ENCODE results near the gene POTEI. TPM values are rescaled to one million over a fixed set of nuclear protein-coding genes. Genes with fewer than 3 reads are reported as not detected.
"Not testable (repeated sequence)": the region's sequence is repeated elsewhere in the genome, so short reads cannot be mapped to it uniquely, and the experiment has no call there.

The POTEI gene
- total and polyA plus RNA-seq, 3 donors from 2014 or later, result 11.3 to 76.1 (median 38.7) TPM

- DNase-seq; H3K9me3 ChIP-seq; intact Hi-C loops (cut with DNase I; ENCODE audit: low total_unique reads); H3K27ac ChIP-seq; H3K4me1 ChIP-seq; H3K4me3 ChIP-seq; H3K36me3 ChIP-seq (ENCODE audit: low read depth, missing control alignments); H3K27me3 ChIP-seq: not testable (repeated sequence)
- 98% methylated on average over 5 of the region's 5 CpGs; no CpG with 5 or more reads in 1 of the 2 donors for WGBS, 2 donors
Measured at GRCh38 chr2:130452897-130453296, 56.2 kb downstream of the POTEI start.

- DNase-seq; H3K27me3 ChIP-seq; H3K4me1 ChIP-seq; intact Hi-C loops (cut with DNase I; ENCODE audit: low total_unique reads); H3K9me3 ChIP-seq; H3K36me3 ChIP-seq (ENCODE audit: low read depth, missing control alignments); H3K27ac ChIP-seq; H3K4me3 ChIP-seq: not testable (repeated sequence)
- WGBS, 2 donors, result 96% methylated on average over 8 of the region's 10 CpGs; no CpG with 5 or more reads in 1 of the 2 donors
Measured at GRCh38 chr2:130451823-130452222, 57.3 kb downstream of the POTEI start.

- H3K9me3 ChIP-seq; H3K36me3 ChIP-seq (ENCODE audit: low read depth, missing control alignments); H3K4me1 ChIP-seq; intact Hi-C loops (cut with DNase I; ENCODE audit: low total_unique reads); DNase-seq; H3K27me3 ChIP-seq; H3K27ac ChIP-seq; H3K4me3 ChIP-seq: not testable (repeated sequence)
- WGBS, 2 donors, result 36 to 64% methylated on average over 3 of the region's 3 CpGs
Measured at GRCh38 chr2:130451278-130451677, 57.9 kb downstream of the POTEI start.

- H3K27me3 ChIP-seq; H3K4me1 ChIP-seq; intact Hi-C loops (cut with DNase I; ENCODE audit: low total_unique reads); DNase-seq; H3K27ac ChIP-seq; H3K9me3 ChIP-seq; H3K36me3 ChIP-seq (ENCODE audit: low read depth, missing control alignments); H3K4me3 ChIP-seq: not testable (repeated sequence)
- WGBS, 2 donors, result 94% methylated on average over 5 of the region's 7 CpGs; no CpG with 5 or more reads in 1 of the 2 donors
Measured at GRCh38 chr2:130450366-130450765, 58.8 kb downstream of the POTEI start.

- peak in 2 of 3 experiments; percentile 14 to 27 for TF ChIP-seq CTCF (IDR thresholded peaks at IDR 0.05)
- H3K27me3 ChIP-seq; H3K4me1 ChIP-seq; H3K27ac ChIP-seq; H3K36me3 ChIP-seq (ENCODE audit: low read depth, missing control alignments); intact Hi-C loops (cut with DNase I; ENCODE audit: low total_unique reads); H3K9me3 ChIP-seq: not testable (repeated sequence)
- 2 to 3% methylated on average over 12 to 34 of the region's 34 CpGs for WGBS, 2 donors
- H3K4me3 ChIP-seq, result peak overlapping the region; percentile 48 to 60
- DNase-seq, result peak; percentile 79
Measured at GRCh38 chr2:130427631-130428030, 81.5 kb downstream of the POTEI start.

GRCh38 chr2:130418845-130419244 is 90.3 kb downstream of the POTEI start:
- H3K9me3 ChIP-seq; H3K27ac ChIP-seq; H3K4me1 ChIP-seq; intact Hi-C loops (cut with DNase I; ENCODE audit: low total_unique reads); H3K27me3 ChIP-seq; H3K4me3 ChIP-seq; H3K36me3 ChIP-seq (ENCODE audit: low read depth, missing control alignments); DNase-seq: not testable (repeated sequence)
- WGBS, 2 donors, result 82 to 93% methylated on average over 1 of the region's 1 CpG

- WGBS, 2 donors, result 82 to 88% methylated on average over 1 of the region's 1 CpG
- intact Hi-C loops (cut with DNase I; ENCODE audit: low total_unique reads); H3K9me3 ChIP-seq; H3K4me1 ChIP-seq; H3K27me3 ChIP-seq; H3K27ac ChIP-seq; H3K36me3 ChIP-seq (ENCODE audit: low read depth, missing control alignments); H3K4me3 ChIP-seq: not testable (repeated sequence)
- DNase-seq, result peak; percentile 52
Measured at GRCh38 chr2:130416693-130417092, 92.4 kb downstream of the POTEI start.

Small RNAs within 50 kb of the gene (small RNA-seq; reads per million reads assigned to genes)
- 0 reads per million in 2 donors for gene RF00017
- gene RNU6-473P, result 0 reads per million in 2 donors

Other genes with a start within 250 kb of the POTEI start
- 100 to 1,000 TPM; 103 to 109 TPM for gene IMP4, start 166.4 kb downstream of the POTEI start, total RNA-seq
- 57.1 TPM for gene IMP4, start 166.4 kb downstream of the POTEI start, polyA plus RNA-seq (ENCODE audit: insufficient read depth, low read depth, low replicate concordance)
- 10 to 100 TPM; 23.4 to 33.0 TPM for gene PTPN18, start 153.3 kb downstream of the POTEI start, total RNA-seq
- 23.3 TPM for gene PTPN18, start 153.3 kb downstream of the POTEI start, polyA plus RNA-seq (ENCODE audit: insufficient read depth, low read depth, low replicate concordance)
- not detected for gene CFC1B, start 11.9 kb upstream of the POTEI start, total RNA-seq
- gene CFC1B, start 11.9 kb upstream of the POTEI start, polyA plus RNA-seq (ENCODE audit: insufficient read depth, low read depth, low replicate concordance), result not detected
- gene CFC1, start 90.2 kb upstream of the POTEI start, total RNA-seq, result 1 to 10 TPM; 2.0 to 2.3 TPM
- not detected for gene CFC1, start 90.2 kb upstream of the POTEI start, polyA plus RNA-seq (ENCODE audit: insufficient read depth, low read depth, low replicate concordance)
- gene POTEJ, start 102.1 kb upstream of the POTEI start, total RNA-seq, result 10 to 100 TPM; 17.2 to 76.1 TPM
- gene POTEJ, start 102.1 kb upstream of the POTEI start, polyA plus RNA-seq (ENCODE audit: insufficient read depth, low read depth, low replicate concordance), result 6.0 TPM
- gene GPR148, start 219.7 kb upstream of the POTEI start, total RNA-seq, result under 1 TPM; 0.68 to 0.79 TPM
- not detected for gene GPR148, start 219.7 kb upstream of the POTEI start, polyA plus RNA-seq (ENCODE audit: insufficient read depth, low read depth, low replicate concordance)
- gene AMER3, start 246.2 kb upstream of the POTEI start, total RNA-seq, result 1 to 10 TPM; 3.0 to 3.5 TPM
- 0.99 TPM for gene AMER3, start 246.2 kb upstream of the POTEI start, polyA plus RNA-seq (ENCODE audit: insufficient read depth, low read depth, low replicate concordance)

All from testis (tissue), 3 donors.